ENCODE data around the gene COMMD1. TPM values are rescaled to one million over a fixed set of nuclear protein-coding genes. Genes with fewer than 3 reads are reported as not detected.

The COMMD1 gene
- total RNA-seq, 1 experiment from 2014 or later: 24.7 TPM

- Mint-ChIP-seq H3K9me3 (no peaks in the 10 kb centered on the region), H3K4me3 (no peak overlapping the region), H3K4me1 (no peaks in the 10 kb centered on the region), H3K27me3 (ENCODE audit: low read depth) (no peaks in the 10 kb centered on the region), H3K27ac (no peak overlapping the region), H3K36me3 (no peaks in the 10 kb centered on the region)
- no peak for DNase-seq (ENCODE audit: low spot score)
- no peak for TF ChIP-seq ZNF671 (CRISPR knock-in tag; IDR thresholded peaks at IDR 0.05)
- TF ChIP-seq ATF3 (CRISPR knock-in tag; conservative IDR thresholded peaks at IDR 0.05): no peak
- no peak for TF ChIP-seq FOXJ3 (CRISPR knock-in tag; IDR thresholded peaks at IDR 0.05; ENCODE audit: borderline replicate concordance)
- TF ChIP-seq IRF1 (CRISPR knock-in tag; IDR thresholded peaks at IDR 0.05): no peak
- no peak for TF ChIP-seq ZNF121 (CRISPR knock-in tag; IDR thresholded peaks at IDR 0.05)
- TF ChIP-seq SP1 (CRISPR knock-in tag; conservative IDR thresholded peaks at IDR 0.05): no peak
- TF ChIP-seq ZNF219 (CRISPR knock-in tag; IDR thresholded peaks at IDR 0.05; ENCODE audit: borderline replicate concordance): no peak
- TF ChIP-seq ZSCAN18 (CRISPR knock-in tag; IDR thresholded peaks at IDR 0.05): no peak
- no peak for TF ChIP-seq STAT6 (CRISPR knock-in tag; conservative IDR thresholded peaks at IDR 0.05; ENCODE audit: low read depth)
- TF ChIP-seq HMGA2 (CRISPR knock-in tag; IDR thresholded peaks at IDR 0.05): no peak
- TF ChIP-seq GABPB1 (CRISPR knock-in tag; IDR thresholded peaks at IDR 0.05): no peak
- TF ChIP-seq SMAD3 (CRISPR knock-in tag; IDR thresholded peaks at IDR 0.05; ENCODE audit: borderline replicate concordance): no peak
- no peak for TF ChIP-seq GTF2I (CRISPR knock-in tag; conservative IDR thresholded peaks at IDR 0.05)
- ChIA-PET CTCF (interaction anchor here (1.2 kb wide), 1 partner anchor 22 kb away, joined by 4 read pairs; no protein-coding TSS in a partner anchor), POLR2A (no interaction called here)
- no peak for ATAC-seq
These were observed 111.5 kb downstream of the COMMD1 start for GRCh38 chr2:62016957-62017356.

DNA sequence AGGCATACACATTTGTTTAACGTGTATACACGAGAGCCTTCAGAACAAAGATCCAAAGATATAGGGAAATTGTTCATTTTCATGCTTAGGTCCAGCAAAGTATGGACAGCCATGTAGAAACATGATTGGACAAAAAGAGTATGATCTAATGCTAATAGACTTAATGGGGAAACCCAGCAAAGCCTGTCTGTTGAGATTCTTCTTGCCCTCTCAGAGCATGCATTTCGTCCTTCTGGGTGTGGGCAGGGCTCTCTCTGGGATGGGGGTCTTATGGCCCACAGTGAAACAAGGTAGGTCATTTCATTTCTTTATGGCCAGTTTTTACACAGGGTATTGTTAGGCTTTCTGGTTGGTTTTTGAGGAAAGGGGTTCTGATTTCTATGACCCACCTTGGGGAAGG lies 124.4 kb downstream of the COMMD1 start:
- Mint-ChIP-seq H3K9me3 (no peaks in the 10 kb centered on the region), H3K36me3 (no peaks in the 10 kb centered on the region), H3K4me1 (peaks cover 17% of the 10 kb centered on the region), H3K4me3 (no peak overlapping the region), H3K27ac (0 out of 2 replicates have a peak overlapping the region, but pooled peaks have one; percentile 14), H3K27me3 (ENCODE audit: low read depth) (no peaks in the 10 kb centered on the region)
- ATAC-seq (no peak), DNase-seq (ENCODE audit: low spot score) (no peak)
- POLR2A ChIA-PET: no interaction called here
- CTCF ChIA-PET: no interaction called here
- TF ChIP-seq MYBL2 (CRISPR knock-in tag; IDR thresholded peaks at IDR 0.05): no peak
- TF ChIP-seq JUN (CRISPR knock-in tag; IDR thresholded peaks at IDR 0.05): no peak
- no peak for TF ChIP-seq FOXJ3 (CRISPR knock-in tag; IDR thresholded peaks at IDR 0.05; ENCODE audit: borderline replicate concordance)
- TF ChIP-seq E2F1 (CRISPR knock-in tag; IDR thresholded peaks at IDR 0.05): no peak
- no peak for TF ChIP-seq HMGA2 (CRISPR knock-in tag; IDR thresholded peaks at IDR 0.05)
- no peak for TF ChIP-seq SOX15 (CRISPR knock-in tag; IDR thresholded peaks at IDR 0.05)
- no peak for TF ChIP-seq NR1H2 (CRISPR knock-in tag; IDR thresholded peaks at IDR 0.05)

GRCh38 chr2:62030902-62031301 lies 125.4 kb downstream of the COMMD1 start:
- CTCF ChIA-PET: interaction anchor here (0.6 kb wide), 1 partner anchor 14 kb away, joined by 4 read pairs; no protein-coding TSS in a partner anchor
- no peak overlapping the region for H3K4me3 Mint-ChIP-seq
- no peak for DNase-seq (ENCODE audit: low spot score)
- no peaks in the 10 kb centered on the region for H3K9me3 Mint-ChIP-seq
- ATAC-seq: no peak
- H3K4me1 Mint-ChIP-seq: peaks cover 17% of the 10 kb centered on the region
- H3K27me3 Mint-ChIP-seq (ENCODE audit: low read depth): no peaks in the 10 kb centered on the region
- H3K36me3 Mint-ChIP-seq: no peaks in the 10 kb centered on the region
- no peak overlapping the region for H3K27ac Mint-ChIP-seq
- POLR2A ChIA-PET: no interaction called here
- TF ChIP-seq PRRX2 (CRISPR knock-in tag; IDR thresholded peaks at IDR 0.05) (no peak), EMX1 (CRISPR knock-in tag; IDR thresholded peaks at IDR 0.05) (no peak), GABPB1 (CRISPR knock-in tag; IDR thresholded peaks at IDR 0.05) (no peak), ZNF263 (CRISPR knock-in tag; IDR thresholded peaks at IDR 0.05; ENCODE audit: low read depth) (no peak), RELA (CRISPR knock-in tag; IDR thresholded peaks at IDR 0.05; ENCODE audit: borderline replicate concordance) (no peak), PREB (CRISPR knock-in tag; IDR thresholded peaks at IDR 0.05; ENCODE audit: borderline replicate concordance) (no peak), ELF4 (CRISPR knock-in tag; IDR thresholded peaks at IDR 0.05; ENCODE audit: low read depth) (no peak), NR3C1 (CRISPR knock-in tag; conservative IDR thresholded peaks at IDR 0.05; ENCODE audit: low read depth) (no peak)

Measured in WTC11 (cell line).